ENCODE measurements around the gene RPL10A. TPM values are rescaled to one million over a fixed set of nuclear protein-coding genes. Genes with fewer than 3 reads are reported as not detected.

The RPL10A gene
- total RNA-seq, 1 experiment from 2014 or later = 1,082 TPM

- intact Hi-C loops (cut with micrococcal nuclease; ENCODE audit: unreplicated experiment) = loop anchor here (10.0 kb wide), 1 partner anchor 225 kb away; the partner anchor contains the start of gene DEF6
- H3K9me3 Mint-ChIP-seq (ENCODE audit: unreplicated experiment) = no peaks in the 10 kb centered on the region
- POLR2A ChIA-PET = interaction anchor here (0.6 kb wide), 1 partner anchor 42 kb away, joined by 3 read pairs; no protein-coding TSS in a partner anchor
- no peaks in the 10 kb centered on the region for H3K27me3 Mint-ChIP-seq (ENCODE audit: insufficient read depth, unreplicated experiment)
- H3K4me3 Mint-ChIP-seq (ENCODE audit: unreplicated experiment) = peak overlapping the region; percentile 24
- H3K4me1 Mint-ChIP-seq (ENCODE audit: low read depth, unreplicated experiment) = peaks cover 7% of the 10 kb centered on the region
- no peak overlapping the region for H3K4me3 ChIP-seq (ENCODE audit: low read depth, low read length)
- CTCF ChIA-PET = interaction anchor here (1.2 to 1.5 kb wide), 2 partner anchors 217 to 218 kb away, joined by 3 to 4 read pairs; partner anchors contain the start of gene ARMC12
- H3K9me3 ChIP-seq = no peaks in the 10 kb centered on the region
- DNase-seq = peak; percentile 63
- no peaks in the 10 kb centered on the region for H3K36me3 Mint-ChIP-seq (ENCODE audit: insufficient read depth, unreplicated experiment)
- H3K36me3 ChIP-seq (ENCODE audit: control insufficient read depth, insufficient read depth, low read length) = no peaks in the 10 kb centered on the region
- TF ChIP-seq CTCF (IDR thresholded peaks at IDR 0.05; ENCODE audit: insufficient read depth in 1 of 2, low read depth in 1 of 2, low read length in 1 of 2, severe bottlenecking in 1 of 2, unreplicated experiment in 1 of 2) = no peak
- no peaks in the 10 kb centered on the region for H3K27me3 ChIP-seq (replicated peaks; ENCODE audit: control insufficient read depth, insufficient read depth, low read length)
- peaks cover 11% of the 10 kb centered on the region; the same call in 1 of the 2 replicates for H3K4me1 ChIP-seq
- no TSS peak for BruUV-seq (replicated peaks)
- H3K27ac Mint-ChIP-seq (ENCODE audit: unreplicated experiment) = peak overlapping the region; percentile 85
These were observed 51.3 kb downstream of the RPL10A start for GRCh38 chr6:35519313-35520015.

Small RNAs within 50 kb of the gene (microRNA-seq; reads per million reads assigned to microRNA genes)
- 4.8 reads per million, percentile 33 among the genes with 10 or more reads in this experiment for gene MIR7111

Other genes starting within 250 kb of the RPL10A start
- gene ZNF76, start 208.7 kb upstream of the RPL10A start, total RNA-seq (2022) = 22.7 and 24.6 TPM in 2 replicates
- gene DEF6, start 170.6 kb upstream of the RPL10A start, total RNA-seq (2022) = 5.6 and 5.7 TPM in 2 replicates
- 11.3 and 12.0 TPM in 2 replicates for gene PPARD, start 125.8 kb upstream of the RPL10A start, total RNA-seq (2022)
- 10.5 and 12.4 TPM in 2 replicates for gene FANCE, start 16.1 kb upstream of the RPL10A start, total RNA-seq (2022)
- gene TEAD3, start 28.7 kb downstream of the RPL10A start, total RNA-seq (2022) = 51.8 and 57.2 TPM in 2 replicates
- gene TULP1, start 44.5 kb downstream of the RPL10A start, total RNA-seq (2022) = not detected in 2 replicates
- gene FKBP5, start 220.5 kb downstream of the RPL10A start, total RNA-seq (2022) = 16.5 and 20.1 TPM in 2 replicates

Data from Caco-2 (cell line).